B cell (primary cell): ENCODE data around the gene CCDC57. TPM values are rescaled to one million over a fixed set of nuclear protein-coding genes. Genes with fewer than 3 reads are reported as not detected.

Experiments used
- ATAC-seq: fragments of 200-7000 bp; cut with Tn5 transposase; one replicate; pipeline ENCODE4 v1.10.0; 2021; ENCODE audit warnings: low read depth, mild to moderate bottlenecking, moderate number of reproducible peaks, moderate library complexity
- CTCF ChIA-PET: fragments of 350-600 bp; sonication (Branson Sonifier 250); formaldehyde crosslinking; loops from one replicate; lab custom pipeline; 2021; ENCODE audit warnings: antibody characterized with exemption, inconsistent platforms; lab: Charles Lee
- POLR2A ChIA-PET: fragments of 350-600 bp; sonication (Branson Sonifier 250); formaldehyde crosslinking; loops from one replicate; lab custom pipeline; 2021; ENCODE audit warnings: antibody characterized with exemption; lab: Charles Lee
- DNase-seq: peaks from one replicate; pipeline ENCODE4 v3.0.0; 2013
- H2AFZ ChIP-seq: 2 replicates; pipeline ENCODE4 v1.6.1; 2012; ENCODE audit warnings: mild to moderate bottlenecking, low read depth, low read length; ENCODE audit not compliant: insufficient read depth, poor library complexity, severe bottlenecking
- H3K27ac ChIP-seq, 2 donors: 1 replicate in 1 of 2; 2 replicates in 1 of 2; pipeline ENCODE4 v1.5.1; 2012 to 2013; ENCODE audit warnings: low read length in 2 of 2, mild to moderate bottlenecking in 2 of 2, moderate library complexity in 1 of 2
- H3K27me3 ChIP-seq, 4 experiments: fragments of 200-600 bp in 1 of 4; sonication (generic) in 1 of 4; replicated peaks in 1 of 4; 1 replicate in 2 of 4; 2 replicates in 2 of 4; pipeline versions ENCODE4 v1.6.1 to v1.7.0; 2013 to 2016; ENCODE audit warnings: low read length in 3 of 4, mild to moderate bottlenecking in 2 of 4, mixed read lengths in 1 of 4, moderate library complexity in 1 of 4; ENCODE audit not compliant: insufficient read depth in 4 of 4, control insufficient read depth in 3 of 4; ENCODE audit errors: control extremely low read depth in 1 of 4
- H3K36me3 ChIP-seq, 2 experiments: replicated peaks in 1 of 2; 1 replicate in 1 of 2; 2 replicates in 1 of 2; pipeline versions ENCODE4 v1.6.1 to v1.7.1; 2013; ENCODE audit warnings: low read length in 1 of 2; ENCODE audit not compliant: insufficient read depth in 2 of 2, control insufficient read depth in 1 of 2; ENCODE audit errors: control extremely low read depth in 1 of 2, extremely low read depth in 1 of 2
- H3K4me1 ChIP-seq, 2 donors: fragments of 200-600 bp in 1 of 2; sonication (generic) in 1 of 2; 1 replicate in 1 of 2; 2 replicates in 1 of 2; pipeline versions ENCODE4 v1.5.1 to v1.6.1; 2013 to 2017; ENCODE audit warnings: low read length in 2 of 2; ENCODE audit not compliant: control insufficient read depth in 2 of 2, insufficient read depth in 2 of 2
- H3K4me2 ChIP-seq: replicated peaks from 2 replicates; pipeline ENCODE3; 2012; ENCODE audit warnings: mild to moderate bottlenecking, low read depth, low read length; ENCODE audit not compliant: poor library complexity, severe bottlenecking
- H3K4me3 ChIP-seq, 5 experiments: fragments of 200-600 bp in 1 of 5; sonication (generic) in 1 of 5; 1 replicate in 3 of 5; 2 replicates in 2 of 5; pipeline versions ENCODE4 v1.5.1 to v1.7.0; 2011 to 2016; ENCODE audit warnings: low read length in 4 of 5, mild to moderate bottlenecking in 4 of 5, low read depth in 2 of 5, control low read depth in 1 of 5, moderate library complexity in 1 of 5; ENCODE audit not compliant: insufficient read depth in 1 of 5; ENCODE audit errors: control extremely low read depth in 1 of 5, extremely low read depth in 1 of 5
- H3K79me2 ChIP-seq: fragments of 200-600 bp; sonication (generic); one replicate; pipeline ENCODE4 v1.6.0; 2016; ENCODE audit warnings: low read length; ENCODE audit not compliant: control insufficient read depth, insufficient read depth
- H3K9ac ChIP-seq: fragments of 200-600 bp; sonication (generic); 2 replicates; pipeline ENCODE4 v1.6.1; 2017; ENCODE audit warnings: mild to moderate bottlenecking, low read length, moderate library complexity
- H3K9me3 ChIP-seq, 3 donors: one replicate each; pipeline versions ENCODE4 v1.6.1 to v1.7.1; 2013; ENCODE audit warnings: low read length in 2 of 3; ENCODE audit not compliant: control insufficient read depth in 2 of 3, insufficient read depth in 1 of 3; ENCODE audit errors: control extremely low read depth in 1 of 3
- H4K20me1 ChIP-seq: 2 replicates; pipeline ENCODE4 v1.6.0; 2012; ENCODE audit warnings: mild to moderate bottlenecking, low read length; ENCODE audit not compliant: insufficient read depth, control insufficient read depth, poor library complexity, severe bottlenecking
- H3K27ac Mint-ChIP-seq: one replicate; pipeline ENCODE4 v1.8.0; 2021; ENCODE audit warnings: mixed read lengths
- H3K27me3 Mint-ChIP-seq: one replicate; pipeline ENCODE4 v1.8.0; 2021; ENCODE audit warnings: mixed read lengths
- H3K4me1 Mint-ChIP-seq: one replicate; pipeline ENCODE4 v1.8.0; 2021; ENCODE audit warnings: mixed read lengths
- H3K4me3 Mint-ChIP-seq: one replicate; pipeline ENCODE4 v1.8.0; 2021; ENCODE audit warnings: mixed read lengths
- H3K9me3 Mint-ChIP-seq: one replicate; pipeline ENCODE4 v1.8.0; 2022; ENCODE audit warnings: mixed read lengths; ENCODE audit not compliant: insufficient read depth
- CTCF ChIP-seq: fragments of 200-600 bp; IDR thresholded peaks from one replicate; pipeline ENCODE4 v1.8.0; 2022; ENCODE audit warnings: antibody characterized with exemption, mild to moderate bottlenecking
- EZH2 ChIP-seq: IDR thresholded peaks from 2 replicates; pipeline ENCODE4 v1.6.1; 2012; ENCODE audit warnings: borderline replicate concordance, low read depth, mild to moderate bottlenecking, moderate library complexity, low read length; ENCODE audit not compliant: insufficient read depth, poor library complexity, severe bottlenecking
- WGBS: methylation state at CpG from one replicate; pipeline ENCODE4 v1.1.5; 2013; ENCODE audit warnings: missing lambda C conversion rate; ENCODE audit not compliant: insufficient coverage; 5-methylcytosine and 5-hydroxymethylcytosine counted together
- intact Hi-C: fragments of 100-400 bp; cut with micrococcal nuclease; formaldehyde crosslinking; loops from one replicate; pipeline ENCODE4 v1.10.0; 2022
- polyA plus RNA-seq: library from polyadenylated mRNA; depleted of rRNA; stranded (reverse); fragments of >200 nt; gene quantifications from 2 replicates; pipeline ENCODE4 v1.2.3, GENCODE V29; 2012
- total RNA-seq, 2 donors: library from RNA; stranded (reverse); fragments of 120-200 nt in 1 of 2; gene quantifications; 1 replicate in 1 of 2; 2 replicates in 1 of 2; pipeline versions ENCODE4 v1.2.3 to v1.2.4, GENCODE V29; 2013 to 2022

The CCDC57 gene
- total and polyA plus RNA-seq, 2 donors (not counting 1 experiment from before 2014, with no cell fraction given): 49.7 to 67.2 TPM

DNA sequence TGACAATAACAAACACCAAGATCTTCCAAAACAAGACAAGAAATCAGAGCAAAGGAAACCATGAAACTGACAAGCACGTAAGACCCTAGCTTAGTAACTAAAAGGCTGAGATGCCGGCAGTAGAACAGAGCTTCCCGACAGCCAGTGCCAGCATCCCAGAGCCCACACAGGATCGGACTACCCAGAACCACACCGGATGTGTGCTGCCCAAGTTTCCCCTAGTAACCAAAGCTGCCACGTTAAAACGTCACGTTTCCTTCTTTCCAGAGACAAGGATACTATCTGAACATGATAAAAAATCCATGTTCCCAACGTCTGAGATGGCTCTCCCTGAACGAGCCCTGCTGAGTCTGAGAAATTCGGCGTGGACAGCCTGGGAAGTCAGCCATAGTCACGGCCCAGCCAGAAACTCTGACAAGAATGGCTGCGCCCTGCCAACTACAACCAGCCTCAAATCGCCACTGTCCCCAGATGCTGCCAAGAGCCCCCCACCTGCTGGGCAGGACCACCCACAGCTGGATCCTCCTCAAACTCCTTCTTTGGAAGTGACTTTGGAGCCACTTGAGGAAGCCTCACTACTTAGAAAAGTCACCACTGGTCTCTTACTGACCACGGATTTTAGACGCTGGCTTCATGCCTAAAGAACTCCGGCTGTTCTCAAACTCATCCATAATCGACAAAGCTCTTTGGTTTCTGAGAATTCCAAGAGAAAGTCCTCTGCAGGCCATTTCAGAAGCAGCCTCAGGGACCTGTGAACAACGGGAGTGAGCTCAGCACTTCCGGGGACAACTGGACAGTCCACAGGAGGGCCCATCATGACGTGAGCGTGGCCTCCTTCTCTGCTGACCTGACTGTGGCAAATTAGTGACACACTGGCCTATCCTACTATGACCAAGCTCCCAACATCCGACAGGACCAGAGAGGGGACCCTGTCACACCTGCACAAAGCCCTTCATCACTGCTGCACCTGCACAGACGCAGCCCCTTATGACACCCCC, 16.7 kb downstream of the CCDC57 start:
- no peak overlapping the region for H3K9ac ChIP-seq
- intact Hi-C loops: no loop called here
- POLR2A ChIA-PET: no interaction called here
- H3K79me2 ChIP-seq: peaks cover 3% of the 10 kb centered on the region
- no peaks in the 10 kb centered on the region for H4K20me1 ChIP-seq
- TF ChIP-seq EZH2: no peak
- no peak for TF ChIP-seq CTCF
- no peaks in the 10 kb centered on the region for H3K27me3 Mint-ChIP-seq
- no peak overlapping the region for H2AFZ ChIP-seq
- H3K4me1 ChIP-seq: peaks cover 6 to 7% of the 10 kb centered on the region in 2 donors
- ATAC-seq: no peak
- H3K27me3 ChIP-seq: no peaks in the 10 kb centered on the region
- WGBS: 96% methylated on average over 25 of the region's 25 CpGs
- no peak overlapping the region for H3K4me2 ChIP-seq
- no peak overlapping the region for H3K4me3 ChIP-seq
- no peak overlapping the region for H3K4me3 Mint-ChIP-seq
- H3K4me1 Mint-ChIP-seq: peaks cover 15% of the 10 kb centered on the region
- H3K27ac Mint-ChIP-seq: no peak overlapping the region
- H3K36me3 ChIP-seq: no peaks in the 10 kb centered on the region
- no peaks in the 10 kb centered on the region for H3K9me3 Mint-ChIP-seq
- CTCF ChIA-PET: interaction anchor here (0.8 to 2.8 kb wide), 2 partner anchors 10 to 166 kb away, joined by 3 to 7 read pairs; no protein-coding TSS in a partner anchor
- H3K9me3 ChIP-seq: no peaks in the 10 kb centered on the region
- no peak overlapping the region for H3K27ac ChIP-seq
- no peak for DNase-seq

DNA sequence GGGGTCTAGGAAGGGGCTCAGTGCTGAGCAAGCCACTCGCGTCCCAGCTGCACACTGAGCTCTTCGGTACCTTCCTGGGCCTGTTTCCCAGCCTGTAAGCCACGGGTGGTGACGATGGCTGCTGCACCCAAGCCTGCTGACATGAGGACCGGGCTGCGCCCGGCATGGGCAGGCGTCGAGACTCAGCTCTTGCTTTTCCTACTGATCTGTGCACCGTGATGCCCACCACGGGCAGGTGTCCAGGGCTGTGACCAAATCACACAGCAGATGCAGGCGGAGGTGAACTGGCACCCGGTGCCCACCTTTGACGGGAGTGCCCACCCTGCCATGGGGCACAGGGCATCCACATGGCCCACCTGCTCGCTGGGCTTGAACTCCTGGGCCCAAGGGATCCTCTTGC, 17.9 kb downstream of the CCDC57 start:
- peaks cover 3% of the 10 kb centered on the region for H3K79me2 ChIP-seq
- no peaks in the 10 kb centered on the region for H3K27me3 ChIP-seq
- Mint-ChIP-seq H3K27me3 (no peaks in the 10 kb centered on the region), H3K4me1 (peaks cover 15% of the 10 kb centered on the region), H3K4me3 (no peak overlapping the region), H3K27ac (no peak overlapping the region), H3K9me3 (no peaks in the 10 kb centered on the region)
- ATAC-seq (no peak), DNase-seq (no peak)
- no peak overlapping the region for H3K4me2 ChIP-seq
- no peaks in the 10 kb centered on the region for H3K36me3 ChIP-seq
- no peak overlapping the region for H2AFZ ChIP-seq
- TF ChIP-seq CTCF: no peak
- no peak for TF ChIP-seq EZH2
- intact Hi-C loops: no loop called here
- H3K9ac ChIP-seq: no peak overlapping the region
- H3K9me3 ChIP-seq: no peaks in the 10 kb centered on the region
- 96% methylated on average over 16 of the region's 16 CpGs for WGBS
- no peaks in the 10 kb centered on the region for H4K20me1 ChIP-seq
- no peak overlapping the region for H3K4me3 ChIP-seq
- H3K4me1 ChIP-seq: peaks cover 6 to 7% of the 10 kb centered on the region in 2 donors
- no peak overlapping the region for H3K27ac ChIP-seq
- POLR2A ChIA-PET: interaction anchor here (0.7 kb wide), 1 partner anchor 1776 kb away, joined by 4 read pairs; no protein-coding TSS in a partner anchor
- CTCF ChIA-PET: no interaction called here
